ENCODE results near the gene ODAPH. TPM values are rescaled to one million over a fixed set of nuclear protein-coding genes. Genes with fewer than 3 reads are reported as not detected.
A peak's percentile ranks its signal among the peaks of the same experiment; 100 is the strongest.
"Not testable (repeated sequence)": the region's sequence is repeated elsewhere in the genome, so short reads cannot be mapped to it uniquely, and the experiment has no call there.

ODAPH gene
- total RNA-seq, 4 donors from 2014 or later: not detected

GRCh38 chr4:75542824-75543223 is 13.0 kb upstream of the ODAPH start:
- no peak for DNase-seq
- Histone ChIP-seq H3K4me1 (no peaks in the 10 kb centered on the region), H3K4me3 (no peak overlapping the region), H3K27ac (no peak overlapping the region), H3K9me3 (no peaks in the 10 kb centered on the region), H3K27me3 (no peaks in the 10 kb centered on the region), H3K36me3 (no peaks in the 10 kb centered on the region)
- intact Hi-C loops (cut with DNase I; ENCODE audit: low total_unique reads): no loop called here
- no peak for TF ChIP-seq CTCF (IDR thresholded peaks at IDR 0.05)
- TF ChIP-seq POLR2A (IDR thresholded peaks at IDR 0.05): no peak

GRCh38 chr4:75544220-75544619 is 11.6 kb upstream of the ODAPH start:
- H3K4me3 ChIP-seq; H3K9me3 ChIP-seq; H3K4me1 ChIP-seq; DNase-seq; H3K27me3 ChIP-seq; intact Hi-C loops (cut with DNase I; ENCODE audit: low total_unique reads); H3K27ac ChIP-seq; H3K36me3 ChIP-seq: not testable (repeated sequence)

GRCh38 chr4:75544870-75545269 is 11.0 kb upstream of the ODAPH start:
- intact Hi-C loops (cut with DNase I; ENCODE audit: low total_unique reads): no loop called here
- no peak for TF ChIP-seq CTCF (IDR thresholded peaks at IDR 0.05)
- no peak overlapping the region for H3K4me3 ChIP-seq

GRCh38 chr4:75545526-75545925 is 10.3 kb upstream of the ODAPH start:
- no peaks in the 10 kb centered on the region for H3K36me3 ChIP-seq
- intact Hi-C loops (cut with DNase I; ENCODE audit: low total_unique reads): no loop called here
- no peaks in the 10 kb centered on the region for H3K4me1 ChIP-seq
- TF ChIP-seq POLR2A (IDR thresholded peaks at IDR 0.05) (no peak), CTCF (IDR thresholded peaks at IDR 0.05) (no peak)
- H3K27ac ChIP-seq: no peak overlapping the region
- no peaks in the 10 kb centered on the region for H3K27me3 ChIP-seq
- H3K9me3 ChIP-seq: no peaks in the 10 kb centered on the region
- DNase-seq: no peak
- H3K4me3 ChIP-seq: no peak overlapping the region

More at GRCh38 chr4:75544870-75545269, 11.0 kb upstream of the ODAPH start:
- Histone ChIP-seq H3K27ac (no peak overlapping the region), H3K36me3 (no peaks in the 10 kb centered on the region), H3K27me3 (no peaks in the 10 kb centered on the region), H3K9me3 (no peaks in the 10 kb centered on the region), H3K4me1 (no peaks in the 10 kb centered on the region)
- DNase-seq: no peak

- intact Hi-C loops (cut with DNase I; ENCODE audit: low total_unique reads): no loop called here
- Histone ChIP-seq H3K4me3 (no peak overlapping the region), H3K36me3 (no peaks in the 10 kb centered on the region), H3K27ac (no peak overlapping the region), H3K4me1 (no peaks in the 10 kb centered on the region), H3K27me3 (no peaks in the 10 kb centered on the region), H3K9me3 (no peaks in the 10 kb centered on the region)
- peak; percentile 23 to 30 for DNase-seq
- TF ChIP-seq CTCF (IDR thresholded peaks at IDR 0.05) (no peak), POLR2A (IDR thresholded peaks at IDR 0.05) (no peak)
These were observed 8.0 kb upstream of the ODAPH start for GRCh38 chr4:75547647-75548387.

GRCh38 chr4:75549019-75549418 is 6.8 kb upstream of the ODAPH start:
- no peaks in the 10 kb centered on the region for H3K36me3 ChIP-seq
- DNase-seq: no peak
- intact Hi-C loops (cut with DNase I; ENCODE audit: low total_unique reads): no loop called here
- no peaks in the 10 kb centered on the region for H3K9me3 ChIP-seq
- no peaks in the 10 kb centered on the region for H3K27me3 ChIP-seq
- no peaks in the 10 kb centered on the region for H3K4me1 ChIP-seq
- H3K27ac ChIP-seq: no peak overlapping the region
- TF ChIP-seq POLR2A (IDR thresholded peaks at IDR 0.05) (no peak), CTCF (IDR thresholded peaks at IDR 0.05) (no peak)
- no peak overlapping the region for H3K4me3 ChIP-seq
